Subcutaneous adipose tissue (tissue), 4 donors: Measurements from ENCODE around the gene LGALS3BP. TPM values are rescaled to one million over a fixed set of nuclear protein-coding genes. Genes with fewer than 3 reads are reported as not detected.

ENCODE experiments used
- CTCF ChIP-seq: fragments of 450-650 bp; IDR thresholded peaks from one replicate; pipeline ENCODE4 v1.5.1; 2016; ENCODE audit warnings: low read depth, mild to moderate bottlenecking, control low read depth, antibody characterized with exemption, moderate library complexity
- total RNA-seq, 4 donors: library from RNA; depleted of rRNA; stranded (reverse); fragments of >200 nt; gene quantifications; one replicate each; pipeline ENCODE4 v1.1.0, GENCODE V29; 2016

LGALS3BP gene
- total RNA-seq, 4 donors from 2014 or later = 237 to 556 (median 448) TPM

- no peak for TF ChIP-seq CTCF
Observed at GRCh38 chr17:78977997-78978973, 1.4 kb downstream of the LGALS3BP start.

GRCh38 chr17:78977681-78977943 lies 2.1 kb downstream of the LGALS3BP start:
- no peak for TF ChIP-seq CTCF

- no peak for TF ChIP-seq CTCF
Observed at GRCh38 chr17:78976907-78977680, 2.6 kb downstream of the LGALS3BP start.

GRCh38 chr17:78974635-78975591 lies 4.8 kb downstream of the LGALS3BP start:
- no peak for TF ChIP-seq CTCF

GRCh38 chr17:78973792-78974520 lies 5.8 kb downstream of the LGALS3BP start:
- TF ChIP-seq CTCF = no peak

DNA sequence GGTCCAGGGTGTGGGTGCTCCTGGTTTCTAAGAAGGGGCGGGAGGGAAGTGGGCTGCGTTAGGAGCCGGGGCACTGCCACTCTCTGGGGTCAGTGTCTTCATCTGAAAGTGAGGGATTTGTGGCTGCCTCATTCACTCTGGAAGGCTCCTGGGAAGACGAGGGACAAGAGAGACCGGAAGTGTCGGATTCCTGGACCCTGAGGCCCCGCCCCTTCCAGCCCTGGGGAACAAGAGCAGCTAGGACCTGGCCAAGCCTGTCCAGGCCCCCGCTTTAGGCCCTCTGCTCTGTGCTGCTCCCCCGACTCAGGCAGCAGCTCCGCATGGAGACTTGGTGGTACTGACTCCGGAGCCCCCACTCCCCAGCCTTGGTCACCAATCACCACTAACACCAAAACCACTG lies 6.5 kb downstream of the LGALS3BP start:
- TF ChIP-seq CTCF = no peak
